Fibroblast of lung (primary cell): Measurements from ENCODE around the gene CDC26.

Experiments
- EZH2 ChIP-seq: IDR thresholded peaks from 2 replicates; pipeline ENCODE4 v1.5.1; 2012; ENCODE audit warnings: low read length, control low read depth, mild to moderate bottlenecking; ENCODE audit errors: missing control alignments
- TF ChIP-seq, protein P1 (sequence below), 2 donors: IDR thresholded peaks in 1 of 2; conservative IDR thresholded peaks in 1 of 2; 1 replicate in 1 of 2; 2 replicates in 1 of 2; pipeline ENCODE4 v1.5.1; 2011 to 2012; ENCODE audit warnings: low read length in 2 of 2, control low read depth in 1 of 2, inconsistent platforms in 1 of 2, low read depth in 1 of 2, mild to moderate bottlenecking in 1 of 2

DNA sequence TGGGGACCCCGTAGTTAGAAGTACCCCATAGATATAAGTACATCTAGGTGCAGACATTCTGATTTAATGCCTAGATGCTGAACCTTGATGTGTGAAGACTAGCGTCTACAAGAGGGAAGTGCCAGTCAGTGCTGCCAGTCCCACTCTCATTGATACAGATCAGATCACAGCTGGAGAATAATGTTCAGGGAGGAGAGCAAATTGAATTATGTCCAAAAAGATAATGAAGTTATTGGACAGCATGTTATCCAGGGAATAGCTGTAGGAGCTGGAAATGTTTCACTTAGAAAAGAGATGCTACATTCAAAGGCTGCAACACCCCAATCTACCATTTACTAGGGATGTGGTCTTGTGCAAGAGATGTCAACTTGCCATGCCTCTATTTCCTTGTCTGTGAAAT is 43.7 kb upstream of the CDC26 start:
- TF ChIP-seq, protein P1, sequence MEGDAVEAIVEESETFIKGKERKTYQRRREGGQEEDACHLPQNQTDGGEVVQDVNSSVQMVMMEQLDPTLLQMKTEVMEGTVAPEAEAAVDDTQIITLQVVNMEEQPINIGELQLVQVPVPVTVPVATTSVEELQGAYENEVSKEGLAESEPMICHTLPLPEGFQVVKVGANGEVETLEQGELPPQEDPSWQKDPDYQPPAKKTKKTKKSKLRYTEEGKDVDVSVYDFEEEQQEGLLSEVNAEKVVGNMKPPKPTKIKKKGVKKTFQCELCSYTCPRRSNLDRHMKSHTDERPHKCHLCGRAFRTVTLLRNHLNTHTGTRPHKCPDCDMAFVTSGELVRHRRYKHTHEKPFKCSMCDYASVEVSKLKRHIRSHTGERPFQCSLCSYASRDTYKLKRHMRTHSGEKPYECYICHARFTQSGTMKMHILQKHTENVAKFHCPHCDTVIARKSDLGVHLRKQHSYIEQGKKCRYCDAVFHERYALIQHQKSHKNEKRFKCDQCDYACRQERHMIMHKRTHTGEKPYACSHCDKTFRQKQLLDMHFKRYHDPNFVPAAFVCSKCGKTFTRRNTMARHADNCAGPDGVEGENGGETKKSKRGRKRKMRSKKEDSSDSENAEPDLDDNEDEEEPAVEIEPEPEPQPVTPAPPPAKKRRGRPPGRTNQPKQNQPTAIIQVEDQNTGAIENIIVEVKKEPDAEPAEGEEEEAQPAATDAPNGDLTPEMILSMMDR (conservative IDR thresholded peaks at IDR 0.05 in 1 of 2, IDR thresholded peaks at IDR 0.05 in 1 of 2; ENCODE audit: low read depth in 1 of 2, low read length in 2 of 2), result no peak
- TF ChIP-seq EZH2, result no peak
